CD8-positive, alpha-beta memory T cell (primary cell): ENCODE results near the gene TIMM50. TPM values are rescaled to one million over a fixed set of nuclear protein-coding genes. Genes with fewer than 3 reads are reported as not detected.
A peak's percentile ranks its signal among the peaks of the same experiment; 100 is the strongest.
"Not testable (repeated sequence)": the region's sequence is repeated elsewhere in the genome, so short reads cannot be mapped to it uniquely, and the experiment has no call there.

Experiments
- CTCF ChIA-PET: fragments of 350-600 bp; sonication (Branson Sonifier 250); formaldehyde crosslinking; loops from one replicate; lab custom pipeline; 2021; ENCODE audit warnings: antibody characterized with exemption; lab: Charles Lee
- POLR2A ChIA-PET: fragments of 350-600 bp; sonication (Branson Sonifier 250); formaldehyde crosslinking; loops from one replicate; lab custom pipeline; 2021; ENCODE audit warnings: antibody characterized with exemption; lab: Charles Lee
- DNase-seq, 5 donors: peaks; one replicate each; pipeline versions ENCODE4 v3.0.0 to v3.0.0-alpha.2; 2020 to 2022; ENCODE audit warnings: mixed read lengths in 1 of 5
- H3K27ac ChIP-seq: one replicate; pipeline ENCODE4 v1.7.0; 2013; ENCODE audit warnings: low read depth, mild to moderate bottlenecking, low read length, moderate library complexity
- H3K27me3 ChIP-seq: 2 replicates; pipeline ENCODE4 v1.7.0; 2013; ENCODE audit warnings: low read length, mild to moderate bottlenecking; ENCODE audit not compliant: insufficient read depth, poor library complexity, severe bottlenecking
- H3K36me3 ChIP-seq: 2 replicates; pipeline ENCODE4 v1.7.0; 2013; ENCODE audit warnings: mild to moderate bottlenecking, low read length, moderate library complexity; ENCODE audit not compliant: insufficient read depth
- H3K4me1 ChIP-seq: 2 replicates; pipeline ENCODE4 v1.7.0; 2013; ENCODE audit warnings: mild to moderate bottlenecking, low read length, moderate library complexity; ENCODE audit not compliant: insufficient read depth
- H3K4me3 ChIP-seq: 2 replicates; pipeline ENCODE4 v1.7.0; 2013; ENCODE audit warnings: mild to moderate bottlenecking, low read length
- H3K9me3 ChIP-seq: 2 replicates; pipeline ENCODE4 v1.7.0; 2013; ENCODE audit warnings: mild to moderate bottlenecking, low read length
- H3K27ac Mint-ChIP-seq, 8 donors: one replicate each; pipeline ENCODE4 v1.8.0; 2020 to 2021; ENCODE audit warnings: mixed read lengths in 8 of 8, mild to moderate bottlenecking in 6 of 8, inconsistent platforms in 3 of 8, moderate library complexity in 3 of 8
- H3K27me3 Mint-ChIP-seq, 2 donors: one replicate each; pipeline ENCODE4 v1.8.0; 2020 to 2021; ENCODE audit warnings: mixed read lengths in 2 of 2, mild to moderate bottlenecking in 1 of 2, moderate library complexity in 1 of 2
- H3K36me3 Mint-ChIP-seq, 3 donors: one replicate each; pipeline ENCODE4 v1.8.0; 2020 to 2021; ENCODE audit warnings: mixed read lengths in 3 of 3, inconsistent platforms in 1 of 3, mild to moderate bottlenecking in 1 of 3
- H3K4me1 Mint-ChIP-seq, 3 donors: one replicate each; pipeline ENCODE4 v1.8.0; 2020 to 2021; ENCODE audit warnings: mixed read lengths in 3 of 3, inconsistent platforms in 1 of 3, mild to moderate bottlenecking in 1 of 3
- H3K4me3 Mint-ChIP-seq, 7 donors: one replicate each; pipeline ENCODE4 v1.8.0; 2020 to 2021; ENCODE audit warnings: mixed read lengths in 7 of 7, mild to moderate bottlenecking in 6 of 7, moderate library complexity in 4 of 7, inconsistent platforms in 2 of 7
- H3K9me3 Mint-ChIP-seq, 5 donors: one replicate each; pipeline ENCODE4 v1.8.0; 2020 to 2022; ENCODE audit warnings: mixed read lengths in 5 of 5, mild to moderate bottlenecking in 3 of 5, moderate library complexity in 2 of 5, inconsistent platforms in 1 of 5
- polyA plus RNA-seq: library from polyadenylated mRNA; unstranded; fragments of 300-500 nt; fragmentation: Illumina TruSeq; gene quantifications from one replicate; pipeline ENCODE4 v1.2.3, GENCODE V29; 2021
- total RNA-seq, 2 experiments: library from RNA; stranded (reverse); gene quantifications; one replicate each; pipeline ENCODE4 v1.2.3, GENCODE V29; 2021

The TIMM50 gene
- total and polyA plus RNA-seq, 3 experiments from 2014 or later: 47.3 to 137 (median 131) TPM

DNA sequence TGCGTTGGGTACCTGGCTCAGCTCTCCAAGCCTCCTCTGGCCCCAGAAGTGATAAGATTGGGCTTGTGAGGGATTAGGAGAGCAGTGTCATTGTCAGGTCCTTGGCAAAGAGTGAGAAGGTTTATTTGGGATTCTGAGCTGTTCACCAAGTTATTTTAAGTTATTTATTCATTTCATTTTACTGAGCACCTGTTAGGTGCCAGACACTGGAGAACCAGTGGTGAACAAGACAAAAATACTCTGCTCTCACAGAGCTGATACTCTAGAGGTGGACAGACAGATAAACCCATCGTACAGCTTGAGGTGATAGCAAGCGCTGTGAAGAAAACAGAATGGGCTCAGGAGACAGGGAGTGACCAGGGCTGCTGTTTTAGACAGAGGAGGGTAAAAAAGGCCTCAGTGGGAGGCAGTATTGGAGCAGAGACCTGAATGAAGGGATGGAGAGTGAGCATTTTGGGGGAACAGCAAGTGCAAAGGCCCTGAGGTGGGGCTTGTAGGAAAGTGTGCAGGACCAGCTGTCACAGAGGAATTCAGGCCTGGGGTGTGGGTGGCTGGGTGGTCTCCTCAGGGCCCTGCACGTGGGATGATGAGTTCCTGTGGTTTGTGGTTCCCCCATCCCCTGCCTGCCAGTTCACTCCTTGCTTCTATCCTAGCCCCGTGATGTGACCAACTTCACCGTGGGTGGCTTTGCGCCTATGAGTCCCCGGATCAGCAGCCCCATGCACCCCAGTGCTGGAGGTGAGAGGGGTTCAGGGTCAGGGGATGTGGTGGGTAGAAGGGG, 8.7 kb upstream of the TIMM50 start:
- DNase-seq: no peak
- Histone ChIP-seq H3K4me3 (no peak overlapping the region), H3K27me3 (no peaks in the 10 kb centered on the region), H3K4me1 (no peaks in the 10 kb centered on the region), H3K9me3 (no peaks in the 10 kb centered on the region), H3K27ac (no peak overlapping the region), H3K36me3 (peaks cover 81% of the 10 kb centered on the region)
- Mint-ChIP-seq H3K4me1 (peaks cover 0 to 7% (median 0%) of the 10 kb centered on the region in 3 donors), H3K27ac (peak overlapping the region in 4 of 8 donors; percentile 32 to 84 (median 72)), H3K27me3 (no peaks in the 10 kb centered on the region), H3K4me3 (no peak overlapping the region), H3K9me3 (no peaks in the 10 kb centered on the region), H3K36me3 (peaks cover 9 to 91% (median 27%) of the 10 kb centered on the region in 3 donors)
- ChIA-PET CTCF (interaction anchor here (1.1 kb wide), 1 partner anchor 10 kb away, joined by 3 read pairs; no protein-coding TSS in a partner anchor), POLR2A (no interaction called here)

DNA sequence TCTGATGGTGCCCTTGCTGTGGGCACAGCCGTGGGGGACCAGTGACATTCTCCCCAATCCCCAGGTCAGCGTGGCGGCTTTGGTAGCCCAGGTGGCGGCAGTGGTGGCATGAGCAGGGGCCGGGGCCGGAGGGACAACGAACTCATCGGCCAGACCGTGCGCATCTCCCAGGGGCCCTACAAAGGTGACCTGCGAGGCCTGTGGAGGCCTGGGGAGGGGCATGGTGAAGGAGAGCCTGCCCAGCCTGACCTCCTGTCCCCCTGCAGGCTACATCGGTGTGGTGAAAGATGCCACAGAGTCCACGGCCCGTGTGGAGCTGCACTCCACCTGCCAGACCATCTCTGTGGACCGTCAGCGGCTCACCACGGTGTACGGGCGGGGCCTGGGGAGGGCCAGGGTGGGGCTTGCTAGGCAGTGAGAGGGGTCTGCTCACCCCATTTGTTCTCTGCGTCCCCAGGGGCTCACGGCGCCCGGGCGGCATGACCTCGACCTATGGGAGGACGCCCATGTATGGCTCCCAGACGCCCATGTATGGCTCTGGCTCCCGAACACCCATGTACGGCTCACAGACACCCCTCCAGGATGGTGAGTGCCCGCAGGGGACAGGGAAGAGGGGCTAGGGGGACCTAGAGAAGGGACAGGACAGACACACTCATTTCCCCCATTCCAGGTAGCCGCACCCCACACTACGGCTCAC, 7.7 kb upstream of the TIMM50 start:
- Mint-ChIP-seq H3K4me1 (peaks cover 0 to 7% (median 0%) of the 10 kb centered on the region in 3 donors), H3K27me3 (no peaks in the 10 kb centered on the region), H3K27ac (peak overlapping the region in 3 of 8 donors; percentile 5 to 84 (median 78)), H3K9me3 (no peaks in the 10 kb centered on the region), H3K36me3 (peaks cover 9 to 84% (median 21%) of the 10 kb centered on the region in 3 donors), H3K4me3 (no peak overlapping the region)
- Histone ChIP-seq H3K4me1 (no peaks in the 10 kb centered on the region), H3K27me3 (no peaks in the 10 kb centered on the region), H3K4me3 (no peak overlapping the region), H3K9me3 (no peaks in the 10 kb centered on the region), H3K27ac (no peak overlapping the region), H3K36me3 (peaks cover 72% of the 10 kb centered on the region)
- POLR2A ChIA-PET: no interaction called here
- CTCF ChIA-PET: interaction anchor here (0.6 to 2.2 kb wide), 2 partner anchors 9 to 60 kb away, joined by 3 to 8 read pairs; no protein-coding TSS in a partner anchor
- no peak for DNase-seq

DNA sequence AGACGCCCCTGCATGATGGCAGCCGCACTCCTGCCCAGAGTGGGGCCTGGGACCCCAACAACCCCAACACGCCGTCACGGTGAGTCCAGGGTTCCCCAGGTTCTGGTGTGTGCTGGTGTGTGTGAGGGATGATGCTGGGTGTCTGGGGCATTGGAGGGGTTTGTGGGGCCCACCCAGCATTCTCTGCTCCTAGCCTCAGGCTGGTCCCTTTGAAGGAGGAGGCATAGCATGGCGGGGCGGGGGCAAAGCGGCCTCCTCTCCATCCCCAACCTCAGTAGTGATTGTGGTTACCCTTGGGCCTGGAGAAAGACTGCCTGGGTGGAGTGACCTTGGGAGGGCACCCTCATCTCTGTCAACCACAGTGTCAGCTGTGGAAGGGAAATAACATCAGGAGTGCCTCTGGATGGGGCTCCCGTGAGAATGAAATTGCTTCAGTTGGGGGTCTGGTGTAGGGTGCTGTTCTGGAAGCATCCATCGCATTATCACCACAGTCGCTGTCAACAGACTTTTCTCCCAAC, 7.1 kb upstream of the TIMM50 start:
- Mint-ChIP-seq H3K36me3 (peaks cover 9 to 78% (median 18%) of the 10 kb centered on the region in 3 donors), H3K9me3 (no peaks in the 10 kb centered on the region), H3K27me3 (no peaks in the 10 kb centered on the region), H3K4me1 (peaks cover 0 to 7% (median 0%) of the 10 kb centered on the region in 3 donors), H3K4me3 (no peak overlapping the region), H3K27ac (peak overlapping the region in 2 of 8 donors; percentile 5 to 62)
- H3K36me3 ChIP-seq: peaks cover 67% of the 10 kb centered on the region
- H3K27ac ChIP-seq: no peak overlapping the region
- DNase-seq: no peak
- ChIA-PET CTCF (interaction anchor here (0.8 to 2.2 kb wide), 9 partner anchors 10 to 62 kb away, joined by 3 to 22 read pairs (median 4); partner anchors contain the start of genes EID2B and RPS16), POLR2A (no interaction called here)
- H3K27me3 ChIP-seq: no peaks in the 10 kb centered on the region
- no peak overlapping the region for H3K4me3 ChIP-seq
- no peaks in the 10 kb centered on the region for H3K9me3 ChIP-seq
- no peaks in the 10 kb centered on the region for H3K4me1 ChIP-seq

DNA sequence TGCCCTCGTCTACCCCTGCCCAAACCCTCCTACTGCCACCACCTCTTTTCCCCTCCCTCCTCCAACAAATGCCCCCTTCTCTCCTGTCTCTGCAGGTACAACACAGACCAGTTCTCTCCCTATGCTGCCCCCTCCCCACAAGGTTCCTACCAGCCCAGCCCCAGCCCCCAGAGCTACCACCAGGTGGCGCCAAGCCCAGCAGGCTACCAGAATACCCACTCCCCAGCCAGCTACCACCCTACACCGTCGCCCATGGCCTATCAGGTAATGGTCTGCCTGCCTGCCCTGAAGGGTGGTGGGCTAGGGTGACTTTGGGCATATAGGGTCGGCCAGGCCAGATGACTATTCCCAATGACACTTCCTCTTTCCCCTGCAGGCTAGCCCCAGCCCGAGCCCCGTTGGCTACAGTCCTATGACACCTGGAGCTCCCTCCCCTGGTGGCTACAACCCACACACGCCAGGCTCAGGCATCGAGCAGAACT, 6.5 kb upstream of the TIMM50 start:
- H3K36me3 ChIP-seq: peaks cover 60% of the 10 kb centered on the region
- Mint-ChIP-seq H3K27me3 (no peaks in the 10 kb centered on the region), H3K36me3 (peaks cover 9 to 71% (median 18%) of the 10 kb centered on the region in 3 donors), H3K4me1 (peaks cover 0 to 9% (median 0%) of the 10 kb centered on the region in 3 donors), H3K27ac (peak overlapping the region in 3 of 8 donors; percentile 27 to 82 (median 72)), H3K9me3 (no peaks in the 10 kb centered on the region), H3K4me3 (no peak overlapping the region)
- H3K27me3 ChIP-seq: no peaks in the 10 kb centered on the region
- no peaks in the 10 kb centered on the region for H3K9me3 ChIP-seq
- CTCF ChIA-PET: interaction anchor here (0.8 to 2.2 kb wide), 14 partner anchors 10 to 76 kb away, joined by 3 to 22 read pairs (median 4); partner anchors contain the start of genes EID2B and RPS16
- H3K4me3 ChIP-seq: no peak overlapping the region
- POLR2A ChIA-PET: interaction anchor here (0.6 kb wide), 1 partner anchor 611 kb away, joined by 5 read pairs; no protein-coding TSS in a partner anchor
- no peaks in the 10 kb centered on the region for H3K4me1 ChIP-seq
- no peak overlapping the region for H3K27ac ChIP-seq
- peak; percentile 49 to 80 (median 57) for DNase-seq

DNA sequence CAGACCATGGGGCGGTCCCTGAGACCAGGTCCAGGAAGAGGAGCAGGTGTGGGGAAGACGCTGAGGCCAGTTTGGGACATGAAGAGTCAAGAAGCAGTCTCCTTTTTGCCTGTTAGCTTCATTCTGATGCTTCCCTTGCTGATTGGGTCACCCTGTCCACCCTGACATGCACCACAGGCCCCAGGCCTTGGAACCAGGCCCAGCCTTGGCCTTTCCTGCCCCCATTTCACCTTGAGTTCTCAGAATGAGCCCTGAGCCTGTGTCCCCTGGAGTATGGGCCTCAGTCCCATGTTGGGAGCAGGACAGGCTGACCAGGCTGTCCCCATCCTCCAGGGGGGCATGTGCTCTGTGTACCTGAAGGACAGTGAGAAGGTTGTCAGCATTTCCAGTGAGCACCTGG, 4.9 kb upstream of the TIMM50 start:
- POLR2A ChIA-PET: interaction anchor here (0.6 kb wide), 1 partner anchor 466 kb away, joined by 4 read pairs; no protein-coding TSS in a partner anchor
- peaks cover 6% of the 10 kb centered on the region for H3K4me1 ChIP-seq
- no peaks in the 10 kb centered on the region for H3K27me3 ChIP-seq
- Mint-ChIP-seq H3K27me3 (no peaks in the 10 kb centered on the region), H3K36me3 (peaks cover under 1 to 56% (median 12%) of the 10 kb centered on the region in 3 donors), H3K9me3 (no peaks in the 10 kb centered on the region), H3K27ac (peak overlapping the region in 3 of 8 donors; percentile 40 to 82 (median 72)), H3K4me3 (peak overlapping the region in 1 of 7 donors; percentile 40), H3K4me1 (peaks cover 11 to 18% (median 11%) of the 10 kb centered on the region in 3 donors)
- no peak for DNase-seq
- CTCF ChIA-PET: interaction anchor here (0.6 to 1.9 kb wide), 4 partner anchors 24 to 78 kb away, joined by 3 to 22 read pairs (median 3); partner anchors contain the start of gene EID2B
- H3K27ac ChIP-seq: no peak overlapping the region
- H3K36me3 ChIP-seq: peaks cover 44% of the 10 kb centered on the region
- H3K4me3 ChIP-seq: no peak overlapping the region
- no peaks in the 10 kb centered on the region for H3K9me3 ChIP-seq

DNA sequence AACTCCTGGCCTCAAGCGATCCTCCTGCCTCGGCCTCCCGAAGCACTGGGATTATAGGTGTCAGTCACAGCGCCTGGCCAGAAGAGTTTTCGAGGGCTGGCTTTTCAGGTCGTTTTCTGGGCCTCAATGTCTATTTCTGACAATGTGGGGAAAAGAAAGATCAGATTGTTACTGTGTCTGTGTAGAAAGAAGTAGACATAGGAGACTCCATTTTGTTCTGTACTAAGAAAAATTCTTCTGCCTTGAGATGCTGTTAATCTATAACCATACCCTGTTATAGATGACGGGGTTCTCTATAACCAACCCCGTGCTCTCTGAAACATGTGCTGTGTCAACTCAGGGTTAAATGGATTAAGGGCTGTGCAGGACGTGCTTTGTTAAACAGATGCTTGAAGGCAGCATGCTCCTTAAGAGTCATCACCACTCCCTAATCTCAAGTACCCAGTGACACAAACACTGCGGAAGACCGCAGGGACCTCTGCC, 1.3 kb upstream of the TIMM50 start:
- Mint-ChIP-seq H3K27ac (peak overlapping the region in 1 of 8 donors; percentile 75), H3K4me1 (peaks cover 25 to 27% (median 26%) of the 10 kb centered on the region in 3 donors), H3K36me3 (peaks cover 0 to 37% (median 5%) of the 10 kb centered on the region in 3 donors), H3K4me3 (peak overlapping the region in 5 of 7 donors; percentile 92 to 96 (median 93))
- H3K4me3 ChIP-seq, H3K27me3 Mint-ChIP-seq, CTCF ChIA-PET, H3K27me3 ChIP-seq, H3K9me3 Mint-ChIP-seq, H3K27ac ChIP-seq, H3K9me3 ChIP-seq, DNase-seq, POLR2A ChIA-PET: not testable (repeated sequence)
- Histone ChIP-seq H3K4me1 (peaks cover 18% of the 10 kb centered on the region), H3K36me3 (peaks cover 17% of the 10 kb centered on the region)

DNA sequence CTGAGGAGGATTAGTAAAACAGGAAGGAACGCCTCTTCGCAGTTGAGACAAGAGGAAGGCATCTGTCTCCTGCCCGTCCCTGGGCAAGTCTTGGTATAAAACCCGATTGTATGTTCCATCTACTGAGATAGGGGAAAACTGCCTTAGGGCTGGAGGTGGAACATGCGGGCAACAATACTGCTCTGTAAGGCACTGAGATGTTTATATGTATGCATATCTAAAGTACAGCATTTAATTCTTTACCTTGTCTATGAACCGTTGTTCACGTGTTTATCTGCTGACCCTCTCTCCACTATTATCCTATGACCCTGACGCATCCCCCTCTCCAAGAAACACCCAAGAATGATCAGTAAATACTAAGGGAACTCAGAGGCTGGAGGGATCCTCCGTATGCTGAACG, 722 bp upstream of the TIMM50 start:
- H3K36me3 ChIP-seq: peaks cover 12% of the 10 kb centered on the region
- no peaks in the 10 kb centered on the region for H3K9me3 ChIP-seq
- H3K27ac ChIP-seq: peak overlapping the region; percentile 85
- no peaks in the 10 kb centered on the region for H3K27me3 ChIP-seq
- no peak for DNase-seq
- H3K4me1 ChIP-seq: peaks cover 18% of the 10 kb centered on the region
- no peaks in the 10 kb centered on the region for H3K27me3 Mint-ChIP-seq
- H3K4me1 Mint-ChIP-seq: peaks cover 25 to 27% (median 26%) of the 10 kb centered on the region in 3 donors
- ChIA-PET POLR2A (interaction anchor here (0.9 kb wide), 1 partner anchor 53 kb away, joined by 4 read pairs; the partner anchor contains the start of gene EID2B), CTCF (interaction anchor here (0.8 kb wide), 1 partner anchor 138 kb away, joined by 3 read pairs; the partner anchor contains the start of gene SAMD4B)
- H3K36me3 Mint-ChIP-seq: peaks cover 0 to 35% (median 5%) of the 10 kb centered on the region in 3 donors
- peak overlapping the region; percentile 80 to 96 (median 92) for H3K4me3 Mint-ChIP-seq
- H3K4me3 ChIP-seq: peak overlapping the region; percentile 97
- H3K9me3 Mint-ChIP-seq: no peaks in the 10 kb centered on the region
- peak overlapping the region; percentile 75 to 97 (median 94) for H3K27ac Mint-ChIP-seq
